ENCODE measurements around the gene BEGAIN. TPM values are rescaled to one million over a fixed set of nuclear protein-coding genes. Genes with fewer than 3 reads are reported as not detected.

BEGAIN gene
- total and polyA plus RNA-seq, 2 donors (not counting 3 experiments of a cell fraction or from before 2014, with no cell fraction given): 0.49 TPM; not detected in 1

DNA sequence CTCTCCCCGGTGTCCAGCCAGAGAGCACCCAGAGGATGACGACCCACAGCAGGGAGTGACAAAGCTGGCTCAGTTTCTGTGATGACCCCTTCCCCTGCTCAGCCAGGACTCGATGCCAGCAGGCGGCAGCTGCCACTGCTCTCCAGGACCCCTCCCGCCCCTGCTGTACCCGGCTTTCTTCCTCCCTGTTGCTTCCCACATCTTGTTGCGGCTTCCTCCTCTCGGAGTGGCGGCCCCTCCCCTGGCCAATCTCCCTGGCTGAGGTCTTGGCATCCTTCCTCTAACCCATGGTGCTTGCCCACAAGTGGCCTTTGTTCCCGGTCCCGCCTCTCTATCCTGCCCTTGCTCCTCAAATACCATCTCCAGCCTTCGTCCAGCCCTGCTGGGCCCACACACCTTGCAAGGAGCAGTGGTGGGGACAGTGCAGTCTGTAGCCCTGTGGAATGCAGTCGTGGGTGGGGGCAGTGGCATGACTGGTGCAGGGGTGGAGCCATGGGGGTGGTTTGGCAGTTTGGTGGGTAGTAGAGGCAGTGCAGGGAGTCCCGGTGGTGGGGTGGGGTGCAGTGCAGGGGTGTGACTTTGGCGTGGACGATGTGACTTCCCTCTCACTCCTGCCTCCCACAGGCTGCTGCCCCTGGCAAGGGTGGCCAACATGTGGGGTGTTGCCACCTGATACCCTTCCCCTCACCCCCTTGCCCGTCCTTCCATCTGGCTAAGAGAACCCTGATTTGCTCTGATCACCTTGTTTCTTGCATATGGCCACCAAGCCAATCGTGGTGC lies 16.3 kb upstream of the BEGAIN start:
- Histone ChIP-seq H3K9me3 (replicated peaks; ENCODE audit: control insufficient read depth, insufficient read depth, low read length) (no peaks in the 10 kb centered on the region), H3K4me3 (replicated peaks in 1 of 3; ENCODE audit: insufficient read depth in 1 of 3, low read depth in 1 of 3, low read length in 3 of 3) (no peak overlapping the region), H3K27me3 (ENCODE audit: control insufficient read depth in 2 of 2, insufficient read depth in 2 of 2, low read length in 2 of 2) (peaks cover 0 to 21% of the 10 kb centered on the region in 2 experiments), H3K79me2 (ENCODE audit: control insufficient read depth, insufficient read depth, low read length) (no peaks in the 10 kb centered on the region), H3K9me1 (replicated peaks; ENCODE audit: control insufficient read depth, extremely low read depth, insufficient read depth, low read length) (no peaks in the 10 kb centered on the region), H3K36me3 (ENCODE audit: control insufficient read depth in 2 of 2, extremely low read depth in 1 of 2, insufficient read depth in 2 of 2, low read length in 2 of 2) (no peaks in the 10 kb centered on the region), H3K27ac (ENCODE audit: insufficient read depth, low read depth, low read length) (no peak overlapping the region), H3K4me2 (ENCODE audit: insufficient read depth, low read length) (no peak overlapping the region), H4K20me1 (replicated peaks; ENCODE audit: control insufficient read depth, extremely low read depth, insufficient read depth, low read length) (no peaks in the 10 kb centered on the region), H3K9ac (replicated peaks; ENCODE audit: extremely low read depth, insufficient read depth, low read length) (no peak overlapping the region), H2AFZ (ENCODE audit: low read depth, low read length) (no peak overlapping the region), H3K4me1 (ENCODE audit: control insufficient read depth, extremely low read depth, insufficient read depth, low read length) (no peaks in the 10 kb centered on the region)
- ChIA-PET POLR2A (no interaction called here), CTCF (no interaction called here)
- DNase-seq (ENCODE audit: low read depth, low spot score) (no peak), FAIRE-seq (no peak)
- BruUV-seq (replicated peaks): no TSS peak
- dilution Hi-C loops (cut with MboI; ENCODE audit: extremely low pct_ligation_motif_present, low sequenced_read_pairs) (no loop called here), intact Hi-C loops (cut with micrococcal nuclease) (no loop called here)
- TF ChIP-seq JUN (IDR thresholded peaks at IDR 0.05; ENCODE audit: borderline replicate concordance, insufficient read depth, insufficient read length, low read depth) (no peak), POLR2A (IDR thresholded peaks at IDR 0.05; ENCODE audit: low read depth, low read length) (no peak), EZH2 (IDR thresholded peaks at IDR 0.05; ENCODE audit: borderline replicate concordance, low read depth, low read length, severe bottlenecking) (no peak), FOS (IDR thresholded peaks at IDR 0.05; ENCODE audit: borderline replicate concordance, insufficient read depth, low read length) (no peak), GATA2 (IDR thresholded peaks at IDR 0.05; ENCODE audit: insufficient read depth, insufficient read length, low read depth, low read length) (no peak), POLR2AphosphoS5 (IDR thresholded peaks at IDR 0.05; ENCODE audit: insufficient read depth, low read depth, low read length) (no peak), MYC (IDR thresholded peaks at IDR 0.05; ENCODE audit: low read depth, low read length) (no peak)
- TF ChIP-seq, protein P1, sequence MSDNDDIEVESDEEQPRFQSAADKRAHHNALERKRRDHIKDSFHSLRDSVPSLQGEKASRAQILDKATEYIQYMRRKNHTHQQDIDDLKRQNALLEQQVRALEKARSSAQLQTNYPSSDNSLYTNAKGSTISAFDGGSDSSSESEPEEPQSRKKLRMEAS (IDR thresholded peaks at IDR 0.05; ENCODE audit: insufficient read depth, insufficient read length): no peak
- TF ChIP-seq, protein P2, sequence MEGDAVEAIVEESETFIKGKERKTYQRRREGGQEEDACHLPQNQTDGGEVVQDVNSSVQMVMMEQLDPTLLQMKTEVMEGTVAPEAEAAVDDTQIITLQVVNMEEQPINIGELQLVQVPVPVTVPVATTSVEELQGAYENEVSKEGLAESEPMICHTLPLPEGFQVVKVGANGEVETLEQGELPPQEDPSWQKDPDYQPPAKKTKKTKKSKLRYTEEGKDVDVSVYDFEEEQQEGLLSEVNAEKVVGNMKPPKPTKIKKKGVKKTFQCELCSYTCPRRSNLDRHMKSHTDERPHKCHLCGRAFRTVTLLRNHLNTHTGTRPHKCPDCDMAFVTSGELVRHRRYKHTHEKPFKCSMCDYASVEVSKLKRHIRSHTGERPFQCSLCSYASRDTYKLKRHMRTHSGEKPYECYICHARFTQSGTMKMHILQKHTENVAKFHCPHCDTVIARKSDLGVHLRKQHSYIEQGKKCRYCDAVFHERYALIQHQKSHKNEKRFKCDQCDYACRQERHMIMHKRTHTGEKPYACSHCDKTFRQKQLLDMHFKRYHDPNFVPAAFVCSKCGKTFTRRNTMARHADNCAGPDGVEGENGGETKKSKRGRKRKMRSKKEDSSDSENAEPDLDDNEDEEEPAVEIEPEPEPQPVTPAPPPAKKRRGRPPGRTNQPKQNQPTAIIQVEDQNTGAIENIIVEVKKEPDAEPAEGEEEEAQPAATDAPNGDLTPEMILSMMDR (IDR thresholded peaks at IDR 0.05; ENCODE audit: extremely low read depth in 1 of 2, insufficient read depth in 1 of 2, low read depth in 1 of 2, low read length in 2 of 2): no peak
